ENCODE measurements around the gene FAM163B.

Gene FAM163B

GRCh38 chr9:133609311-133610098 is at the start of gene FAM163B:
Gene FAM163B (minus strand): TSS chr9:133609389. CDS start chr9:133580223, 29,166 bp downstream.
- Mint-ChIP-seq H3K9me3 (ENCODE audit: low read depth) (no peaks in the 10 kb centered on the region), H3K36me3 (no peaks in the 10 kb centered on the region), H3K27ac (no peak within 1 kb of the TSS), H3K4me3 (peak within 1 kb of the TSS; percentile 44), H3K4me1 (ENCODE audit: low read depth) (peaks cover 8% of the 10 kb centered on the region), H3K27me3 (peaks cover 21% of the 10 kb centered on the region)

GRCh38 chr9:133657120-133657661 is 48.0 kb upstream of the FAM163B start:
- Mint-ChIP-seq H3K27me3 (peaks cover 16% of the 10 kb centered on the region), H3K36me3 (no peaks in the 10 kb centered on the region), H3K9me3 (ENCODE audit: low read depth) (no peaks in the 10 kb centered on the region), H3K4me3 (peak overlapping the region; percentile 23), H3K4me1 (ENCODE audit: low read depth) (peaks cover 18% of the 10 kb centered on the region), H3K27ac (no peak overlapping the region)

DNA sequence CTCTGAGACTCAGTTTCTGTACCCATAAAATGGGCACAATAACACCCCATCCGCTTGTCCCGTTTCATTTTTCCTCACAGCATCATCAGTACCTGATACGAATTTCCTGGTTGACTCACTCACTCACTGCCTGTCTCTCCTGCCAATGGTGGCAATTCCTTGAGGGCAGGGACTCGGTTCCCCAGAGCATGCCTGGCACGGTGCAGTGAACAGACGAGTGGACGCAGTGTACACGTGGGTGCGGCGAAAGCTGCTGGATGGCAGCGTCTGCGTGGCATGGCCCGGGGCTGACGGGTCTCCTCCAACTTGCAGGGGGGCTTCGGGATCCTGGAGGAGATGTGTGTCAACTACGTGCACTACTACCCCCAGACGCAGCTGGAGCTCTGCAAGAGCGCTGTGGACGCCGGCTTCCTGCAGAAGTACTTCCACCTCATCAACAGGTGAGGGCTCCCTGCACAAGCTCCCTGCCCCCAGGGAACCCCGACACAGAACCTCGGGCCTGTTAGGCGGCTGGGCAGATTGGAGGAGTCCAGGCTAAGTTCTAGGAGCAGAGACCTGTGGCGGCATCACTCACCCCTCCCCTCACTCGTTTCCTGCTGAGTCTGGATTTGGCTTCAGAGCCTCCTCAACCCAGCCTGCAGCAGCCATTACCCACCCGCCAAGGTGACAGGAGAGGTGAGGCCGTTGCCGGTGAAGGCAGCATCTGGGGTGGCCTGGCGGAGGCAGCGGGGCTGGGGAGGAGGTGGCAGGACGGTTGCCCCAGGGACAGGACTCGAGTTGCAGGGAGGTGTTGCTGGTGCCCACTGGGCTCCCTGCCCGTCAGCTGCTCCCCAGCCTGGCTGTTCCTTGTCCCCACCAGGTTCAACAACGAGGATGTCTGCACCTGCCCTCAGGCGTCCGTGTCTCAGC is 47.3 kb upstream of the FAM163B start:
- Mint-ChIP-seq H3K36me3 (no peaks in the 10 kb centered on the region), H3K4me3 (no peak overlapping the region), H3K4me1 (ENCODE audit: low read depth) (peaks cover 18% of the 10 kb centered on the region), H3K9me3 (ENCODE audit: low read depth) (no peaks in the 10 kb centered on the region), H3K27me3 (peaks cover 16% of the 10 kb centered on the region), H3K27ac (no peak overlapping the region)

DNA sequence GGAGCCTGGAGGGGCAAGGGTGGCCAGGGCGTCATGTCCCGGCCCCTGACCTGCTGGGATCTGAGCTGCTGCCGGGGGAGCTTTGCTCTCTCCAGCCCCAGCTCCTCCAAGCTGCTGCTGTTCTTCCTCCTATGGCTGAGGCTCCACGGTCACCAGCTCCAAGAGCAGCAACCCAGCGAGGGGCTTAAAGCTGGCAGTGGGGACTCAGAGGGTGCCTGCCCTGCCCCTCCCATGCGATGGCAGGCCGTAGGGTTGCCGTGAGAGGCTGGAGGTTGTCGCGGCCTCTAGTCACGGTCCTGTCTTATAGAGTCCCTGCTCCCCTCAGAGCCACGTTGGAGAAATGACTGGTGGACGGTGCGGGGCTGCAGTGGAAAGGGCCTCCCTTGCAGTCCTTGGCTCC is 46.5 kb upstream of the FAM163B start:
- Mint-ChIP-seq H3K4me3 (no peak overlapping the region), H3K9me3 (ENCODE audit: low read depth) (no peaks in the 10 kb centered on the region), H3K36me3 (no peaks in the 10 kb centered on the region), H3K27ac (no peak overlapping the region), H3K4me1 (ENCODE audit: low read depth) (peaks cover 18% of the 10 kb centered on the region), H3K27me3 (peaks cover 16% of the 10 kb centered on the region)

DNA sequence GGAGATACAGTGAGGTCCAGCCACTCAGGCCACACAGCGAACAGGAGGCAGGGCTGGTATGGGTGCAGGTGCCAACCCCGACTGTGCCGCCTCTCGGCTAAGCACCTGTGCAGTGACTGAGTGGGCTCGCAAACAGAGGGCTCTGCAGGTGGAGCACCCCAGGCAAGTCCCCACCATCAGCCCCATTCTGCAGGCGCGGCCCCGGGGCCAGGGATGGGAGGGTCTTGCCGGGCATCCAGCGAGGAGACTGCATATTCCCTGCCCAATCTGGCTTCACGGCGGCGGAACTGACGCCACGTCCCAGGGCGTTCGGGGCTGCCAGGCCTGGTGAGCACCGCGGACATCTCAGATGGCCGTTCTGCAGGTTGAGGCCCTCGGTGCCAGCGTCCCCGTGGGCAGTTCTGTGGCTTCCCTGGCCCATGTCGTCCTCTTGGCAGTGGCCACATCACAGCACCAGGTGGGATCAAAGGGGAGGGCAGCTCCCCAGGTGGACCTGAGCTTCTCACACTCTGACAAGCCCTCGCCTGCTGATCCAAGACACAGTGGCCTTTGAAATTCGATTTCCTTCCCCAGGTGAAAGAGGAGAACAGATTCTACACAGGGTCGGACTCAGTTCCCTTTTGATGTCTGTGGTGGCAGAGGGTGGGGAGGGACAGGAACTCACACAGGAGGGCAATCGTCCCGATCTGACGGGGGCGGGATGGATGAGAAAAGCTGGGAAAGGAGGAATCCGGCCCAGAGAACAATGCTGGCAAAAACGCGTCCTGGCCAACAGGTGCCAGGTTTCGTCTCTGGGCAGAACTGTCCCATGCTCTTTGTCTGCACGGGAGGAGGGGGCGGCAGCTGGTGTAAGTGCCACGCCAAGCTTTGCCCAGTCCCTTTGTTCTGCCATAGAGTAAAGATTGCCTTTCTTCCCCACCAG is 45.8 kb upstream of the FAM163B start:
- Mint-ChIP-seq H3K27ac (no peak overlapping the region), H3K36me3 (no peaks in the 10 kb centered on the region), H3K4me1 (ENCODE audit: low read depth) (peaks cover 16% of the 10 kb centered on the region), H3K9me3 (ENCODE audit: low read depth) (no peaks in the 10 kb centered on the region), H3K4me3 (no peak overlapping the region), H3K27me3 (peaks cover 15% of the 10 kb centered on the region)

- Mint-ChIP-seq H3K9me3 (ENCODE audit: low read depth) (no peaks in the 10 kb centered on the region), H3K4me3 (no peak overlapping the region), H3K4me1 (ENCODE audit: low read depth) (peaks cover 13% of the 10 kb centered on the region), H3K27me3 (peaks cover 14% of the 10 kb centered on the region), H3K36me3 (no peaks in the 10 kb centered on the region), H3K27ac (no peak overlapping the region)
These were observed 44.4 kb upstream of the FAM163B start for GRCh38 chr9:133653638-133654037.

GRCh38 chr9:133650026-133650425 is 40.8 kb upstream of the FAM163B start:
- no peaks in the 10 kb centered on the region for H3K36me3 Mint-ChIP-seq
- H3K4me3 Mint-ChIP-seq: no peak overlapping the region
- H3K27ac Mint-ChIP-seq: no peak overlapping the region
- H3K27me3 Mint-ChIP-seq: peaks cover 4% of the 10 kb centered on the region
- H3K4me1 Mint-ChIP-seq (ENCODE audit: low read depth): peaks cover 3% of the 10 kb centered on the region
- no peaks in the 10 kb centered on the region for H3K9me3 Mint-ChIP-seq (ENCODE audit: low read depth)

DNA sequence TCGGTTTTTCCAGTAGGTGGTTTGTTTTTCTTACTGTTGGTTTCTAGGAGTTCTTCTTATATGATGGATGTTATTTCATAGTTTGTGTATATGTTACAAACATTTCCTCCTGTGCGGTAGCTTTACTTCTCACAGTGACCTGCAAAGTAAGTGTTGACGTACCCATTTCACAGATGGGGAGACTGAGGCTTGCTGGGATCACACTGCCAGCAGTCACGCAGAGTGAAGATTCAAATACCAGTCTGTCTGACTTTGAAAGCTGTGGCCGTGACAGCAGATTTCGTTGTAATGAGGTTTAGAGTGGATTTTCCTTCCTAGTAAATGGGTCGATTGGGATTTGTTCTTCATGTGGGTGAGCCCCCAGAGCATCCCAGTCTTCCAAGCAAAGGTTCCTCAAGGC is 40.0 kb upstream of the FAM163B start:
- Mint-ChIP-seq H3K27me3 (peaks cover 4% of the 10 kb centered on the region), H3K4me1 (ENCODE audit: low read depth) (peaks cover 3% of the 10 kb centered on the region), H3K36me3 (no peaks in the 10 kb centered on the region), H3K27ac (no peak overlapping the region), H3K9me3 (ENCODE audit: low read depth) (no peaks in the 10 kb centered on the region), H3K4me3 (no peak overlapping the region)

GRCh38 chr9:133647765-133648469 is 38.7 kb upstream of the FAM163B start:
- Mint-ChIP-seq H3K4me3 (no peak overlapping the region), H3K4me1 (ENCODE audit: low read depth) (peaks cover 3% of the 10 kb centered on the region), H3K9me3 (ENCODE audit: low read depth) (no peaks in the 10 kb centered on the region), H3K27me3 (no peaks in the 10 kb centered on the region), H3K27ac (no peak overlapping the region), H3K36me3 (no peaks in the 10 kb centered on the region)

DNA sequence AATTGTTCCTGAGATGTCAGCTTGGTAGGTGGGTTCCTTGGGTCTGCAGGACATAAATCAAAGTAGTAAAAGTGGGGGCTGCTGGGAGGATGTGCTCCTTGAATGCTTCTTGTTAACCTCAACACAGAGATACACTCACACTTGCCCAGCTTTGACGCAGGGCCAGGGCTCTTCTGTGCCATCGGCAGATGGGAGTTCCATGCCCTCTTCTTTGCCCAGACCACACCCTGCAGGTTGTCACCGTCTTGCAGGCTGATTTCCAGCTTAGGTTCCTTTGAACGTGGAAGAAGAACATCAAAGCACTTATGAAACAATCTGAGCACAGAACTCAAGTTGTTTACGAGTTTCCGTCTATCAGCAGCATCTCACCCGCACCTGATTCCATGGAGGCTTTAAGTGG is 38.0 kb upstream of the FAM163B start:
- no peaks in the 10 kb centered on the region for H3K27me3 Mint-ChIP-seq

DNA sequence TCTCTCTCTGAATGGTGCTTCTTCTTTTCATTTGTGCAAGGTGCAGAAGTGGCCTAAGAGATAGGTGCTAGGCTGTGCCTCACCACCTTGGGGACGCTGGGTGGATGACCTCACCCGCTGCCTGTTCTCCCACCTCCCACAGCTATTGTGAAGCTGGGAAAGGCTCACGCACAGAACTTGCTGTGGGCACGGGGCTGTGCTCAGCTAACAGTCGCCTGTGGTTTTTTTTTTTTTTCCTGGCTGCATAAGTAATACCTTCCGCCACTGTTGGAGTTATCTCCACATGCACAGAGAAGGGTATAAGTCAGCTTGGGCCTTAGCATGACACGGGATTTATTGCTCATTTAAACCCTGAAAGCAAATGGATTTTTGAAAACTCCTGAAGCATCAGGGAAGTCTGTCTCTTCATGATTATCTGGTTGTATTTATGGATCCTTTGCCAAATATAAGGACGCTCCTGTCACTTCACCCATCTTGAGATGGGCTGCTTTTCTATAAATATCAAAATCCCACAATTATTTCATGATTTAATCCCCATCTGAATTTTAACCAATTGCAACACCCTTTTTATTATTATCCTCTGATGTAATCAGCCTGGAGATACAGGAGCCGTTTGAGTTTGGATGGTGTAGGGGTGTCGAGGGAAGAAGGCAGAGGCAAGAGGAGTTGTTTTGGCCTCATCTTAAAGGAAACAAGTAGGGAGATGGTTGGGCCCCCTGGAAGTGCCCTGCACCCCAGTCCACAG is 36.0 kb upstream of the FAM163B start:
- Mint-ChIP-seq H3K27me3 (no peaks in the 10 kb centered on the region), H3K4me1 (ENCODE audit: low read depth) (peaks cover 3% of the 10 kb centered on the region)

More for the DNA sequence above, 38.0 kb upstream of the FAM163B start:
- Mint-ChIP-seq H3K36me3 (no peaks in the 10 kb centered on the region), H3K4me3 (no peak overlapping the region), H3K27ac (no peak overlapping the region), H3K4me1 (ENCODE audit: low read depth) (peaks cover 3% of the 10 kb centered on the region), H3K9me3 (ENCODE audit: low read depth) (no peaks in the 10 kb centered on the region)

GRCh38 chr9:133643978-133644760 is 35.0 kb upstream of the FAM163B start:
- Mint-ChIP-seq H3K27ac (no peak overlapping the region), H3K27me3 (no peaks in the 10 kb centered on the region), H3K36me3 (no peaks in the 10 kb centered on the region), H3K4me3 (no peak overlapping the region), H3K9me3 (ENCODE audit: low read depth) (no peaks in the 10 kb centered on the region), H3K4me1 (ENCODE audit: low read depth) (peaks cover 3% of the 10 kb centered on the region)

More for the DNA sequence above, 36.0 kb upstream of the FAM163B start:
- no peaks in the 10 kb centered on the region for H3K9me3 Mint-ChIP-seq (ENCODE audit: low read depth)
- H3K36me3 Mint-ChIP-seq: no peaks in the 10 kb centered on the region
- H3K4me3 Mint-ChIP-seq: no peak overlapping the region
- H3K27ac Mint-ChIP-seq: no peak overlapping the region

DNA sequence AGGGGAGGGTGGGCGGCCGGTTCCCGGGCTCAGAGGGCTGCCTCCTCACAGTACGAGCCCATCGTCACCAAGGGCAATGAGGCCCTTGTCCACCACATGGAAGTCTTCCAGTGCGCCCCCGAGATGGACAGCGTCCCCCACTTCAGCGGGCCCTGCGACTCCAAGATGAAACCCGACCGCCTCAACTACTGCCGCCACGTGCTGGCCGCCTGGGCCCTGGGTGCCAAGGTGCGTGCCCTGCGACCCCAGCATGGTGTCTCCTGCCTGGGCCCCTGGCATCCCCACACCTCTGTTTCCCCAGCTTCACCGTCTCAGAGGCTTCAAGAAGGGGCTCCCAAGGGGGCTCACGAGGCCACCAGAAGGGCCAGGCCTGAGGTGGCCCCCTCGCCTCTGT is 34.2 kb upstream of the FAM163B start:
- Mint-ChIP-seq H3K36me3 (no peaks in the 10 kb centered on the region), H3K27ac (no peak overlapping the region), H3K27me3 (no peaks in the 10 kb centered on the region), H3K4me1 (ENCODE audit: low read depth) (peaks cover 3% of the 10 kb centered on the region), H3K9me3 (ENCODE audit: low read depth) (no peaks in the 10 kb centered on the region), H3K4me3 (no peak overlapping the region)
